WTC11 (cell line): ENCODE results near the gene SLN.

ENCODE experiments used
- ARID4B ChIP-seq: sonication (generic); formaldehyde crosslinking; IDR thresholded peaks from 2 replicates; pipeline ENCODE4 v1.8.0; 2023; ENCODE audit warnings: missing genetic modification reagents, mild to moderate bottlenecking, borderline replicate concordance
- CTCF ChIP-seq: fragments of 200-600 bp; IDR thresholded peaks from 2 replicates; pipeline ENCODE4 v1.8.0; 2022; ENCODE audit warnings: antibody characterized with exemption
- ETV6 ChIP-seq: sonication (generic); formaldehyde crosslinking; IDR thresholded peaks from 2 replicates; pipeline ENCODE4 v1.8.1; 2022; ENCODE audit warnings: mild to moderate bottlenecking, missing genetic modification reagents
- MLX ChIP-seq: sonication (generic); formaldehyde crosslinking; IDR thresholded peaks from 2 replicates; pipeline ENCODE4 v1.8.1; 2023; ENCODE audit warnings: mild to moderate bottlenecking, missing genetic modification reagents, moderate library complexity
- NR1H2 ChIP-seq: sonication (generic); formaldehyde crosslinking; IDR thresholded peaks from 2 replicates; pipeline ENCODE4 v1.9.0; 2021; ENCODE audit warnings: mild to moderate bottlenecking, moderate library complexity, missing genetic modification reagents
- SMAD3 ChIP-seq: sonication (generic); formaldehyde crosslinking; IDR thresholded peaks from 2 replicates; pipeline ENCODE4 v1.8.0; 2022; ENCODE audit warnings: missing genetic modification reagents, mild to moderate bottlenecking, borderline replicate concordance
- SP1 ChIP-seq: sonication (generic); formaldehyde crosslinking; conservative IDR thresholded peaks from 2 replicates; pipeline ENCODE4 v1.8.1; 2022; ENCODE audit warnings: missing genetic modification reagents
- TF ChIP-seq, protein P1 (sequence below): sonication (generic); formaldehyde crosslinking; IDR thresholded peaks from 2 replicates; pipeline ENCODE4 v1.8.1; 2023; ENCODE audit warnings: mild to moderate bottlenecking, missing genetic modification reagents, borderline replicate concordance
- TF ChIP-seq, protein P2 (sequence below): sonication (generic); formaldehyde crosslinking; IDR thresholded peaks from 2 replicates; pipeline ENCODE4 v1.8.0; 2022; ENCODE audit warnings: mild to moderate bottlenecking, missing genetic modification reagents

DNA sequence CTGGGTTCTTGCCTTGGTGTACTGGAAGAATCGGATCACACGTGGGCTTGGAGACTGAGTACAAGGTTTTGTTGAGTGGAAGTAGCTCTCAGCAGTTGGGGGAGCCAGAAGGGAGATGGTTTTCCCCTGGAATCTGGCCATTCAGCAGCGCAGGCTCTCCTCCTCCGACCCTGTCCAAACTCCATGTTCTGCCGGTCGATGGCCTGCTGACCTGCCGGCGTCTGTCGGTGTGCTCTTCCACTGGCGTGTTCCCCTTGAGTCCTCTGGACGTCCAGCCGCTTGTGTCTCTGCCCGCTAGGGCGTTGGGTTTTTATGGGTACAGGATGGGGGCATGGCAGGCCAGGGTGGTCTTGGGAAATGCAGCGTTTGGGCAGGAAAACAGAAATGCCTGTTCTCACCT, 38.5 kb upstream of the SLN start:
- no peak for TF ChIP-seq CTCF
- no peak for TF ChIP-seq ETV6 (CRISPR knock-in tag)
- TF ChIP-seq ARID4B (CRISPR knock-in tag), result no peak
- TF ChIP-seq, protein P1, sequence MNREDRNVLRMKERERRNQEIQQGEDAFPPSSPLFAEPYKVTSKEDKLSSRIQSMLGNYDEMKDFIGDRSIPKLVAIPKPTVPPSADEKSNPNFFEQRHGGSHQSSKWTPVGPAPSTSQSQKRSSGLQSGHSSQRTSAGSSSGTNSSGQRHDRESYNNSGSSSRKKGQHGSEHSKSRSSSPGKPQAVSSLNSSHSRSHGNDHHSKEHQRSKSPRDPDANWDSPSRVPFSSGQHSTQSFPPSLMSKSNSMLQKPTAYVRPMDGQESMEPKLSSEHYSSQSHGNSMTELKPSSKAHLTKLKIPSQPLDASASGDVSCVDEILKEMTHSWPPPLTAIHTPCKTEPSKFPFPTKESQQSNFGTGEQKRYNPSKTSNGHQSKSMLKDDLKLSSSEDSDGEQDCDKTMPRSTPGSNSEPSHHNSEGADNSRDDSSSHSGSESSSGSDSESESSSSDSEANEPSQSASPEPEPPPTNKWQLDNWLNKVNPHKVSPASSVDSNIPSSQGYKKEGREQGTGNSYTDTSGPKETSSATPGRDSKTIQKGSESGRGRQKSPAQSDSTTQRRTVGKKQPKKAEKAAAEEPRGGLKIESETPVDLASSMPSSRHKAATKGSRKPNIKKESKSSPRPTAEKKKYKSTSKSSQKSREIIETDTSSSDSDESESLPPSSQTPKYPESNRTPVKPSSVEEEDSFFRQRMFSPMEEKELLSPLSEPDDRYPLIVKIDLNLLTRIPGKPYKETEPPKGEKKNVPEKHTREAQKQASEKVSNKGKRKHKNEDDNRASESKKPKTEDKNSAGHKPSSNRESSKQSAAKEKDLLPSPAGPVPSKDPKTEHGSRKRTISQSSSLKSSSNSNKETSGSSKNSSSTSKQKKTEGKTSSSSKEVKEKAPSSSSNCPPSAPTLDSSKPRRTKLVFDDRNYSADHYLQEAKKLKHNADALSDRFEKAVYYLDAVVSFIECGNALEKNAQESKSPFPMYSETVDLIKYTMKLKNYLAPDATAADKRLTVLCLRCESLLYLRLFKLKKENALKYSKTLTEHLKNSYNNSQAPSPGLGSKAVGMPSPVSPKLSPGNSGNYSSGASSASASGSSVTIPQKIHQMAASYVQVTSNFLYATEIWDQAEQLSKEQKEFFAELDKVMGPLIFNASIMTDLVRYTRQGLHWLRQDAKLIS (CRISPR knock-in tag), result no peak
- TF ChIP-seq SMAD3, result no peak
- TF ChIP-seq, protein P2, sequence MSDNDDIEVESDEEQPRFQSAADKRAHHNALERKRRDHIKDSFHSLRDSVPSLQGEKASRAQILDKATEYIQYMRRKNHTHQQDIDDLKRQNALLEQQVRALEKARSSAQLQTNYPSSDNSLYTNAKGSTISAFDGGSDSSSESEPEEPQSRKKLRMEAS (CRISPR knock-in tag), result no peak
- TF ChIP-seq MLX, result no peak
- TF ChIP-seq SP1 (CRISPR knock-in tag), result no peak
- TF ChIP-seq NR1H2, result no peak
